HG02938 (cell line): Measurements from ENCODE around the gene TP53I11.

ENCODE experiments used
- ATAC-seq: cut with Tn5 transposase; IDR thresholded peaks from one replicate; pipeline ENCODE4 v1.9.1; 2021; ENCODE audit warnings: mild to moderate bottlenecking, moderate library complexity; ENCODE audit not compliant: unreplicated experiment

Gene TP53I11

DNA sequence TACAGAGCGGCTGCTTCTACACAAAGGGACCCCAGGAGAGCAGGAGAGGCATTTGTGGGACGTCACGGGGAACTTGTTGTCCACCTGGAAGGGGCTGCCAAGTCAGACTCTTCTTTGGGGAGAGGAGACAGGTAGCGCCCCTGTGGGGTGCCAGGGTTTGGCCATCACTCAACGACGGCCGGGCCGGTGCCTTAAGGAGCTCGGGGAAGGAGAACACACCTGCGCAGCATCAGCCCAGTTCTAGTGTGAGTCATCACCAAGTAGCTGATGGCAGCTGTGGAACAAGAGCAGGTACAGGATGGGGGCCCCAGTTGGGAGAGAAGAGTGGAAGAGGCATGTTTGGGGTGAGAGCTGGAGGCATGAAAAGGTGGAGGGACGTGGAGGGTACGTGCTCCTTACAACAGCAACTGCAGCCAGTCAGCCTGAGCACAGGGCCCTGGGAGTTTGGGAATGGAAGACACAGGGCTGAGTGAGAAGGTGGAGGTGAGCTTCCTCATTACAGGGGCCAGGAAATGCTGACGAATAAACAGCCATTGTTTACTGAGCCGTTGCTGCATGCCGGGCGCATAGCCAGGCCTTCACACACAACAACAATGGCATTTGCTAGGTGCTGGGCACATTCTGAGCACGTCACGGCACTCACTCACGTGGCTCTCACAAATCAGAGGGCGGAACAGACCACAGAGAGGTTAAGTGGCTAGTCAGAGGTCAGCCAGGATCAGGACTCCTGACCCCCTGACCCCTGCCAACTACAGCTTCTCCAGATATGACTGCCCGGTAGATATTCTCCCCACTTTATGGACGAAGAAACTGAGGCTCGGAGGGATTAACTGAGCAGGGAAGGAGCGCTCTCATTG lies 29.1 kb upstream of the TP53I11 start:
- no peak for ATAC-seq

DNA sequence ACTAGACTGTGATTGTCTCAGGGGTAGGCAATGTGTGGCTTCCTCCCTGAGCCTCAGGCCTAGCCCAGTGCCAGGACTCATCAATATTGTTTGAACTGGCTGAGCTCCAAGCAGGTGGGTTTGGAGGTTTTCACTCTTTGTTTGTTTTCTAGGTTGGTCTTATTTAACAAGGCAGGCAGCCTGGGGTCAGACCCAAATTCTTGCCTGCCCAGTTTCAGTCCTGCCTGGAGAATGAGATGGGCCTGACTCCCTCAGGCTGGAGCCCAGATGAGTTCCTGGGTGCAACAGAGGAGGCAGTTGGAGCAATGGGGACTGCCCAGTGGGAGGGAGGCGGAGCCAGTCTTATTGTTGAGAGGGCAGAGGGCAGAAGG lies 28.3 kb upstream of the TP53I11 start:
- no peak for ATAC-seq

DNA sequence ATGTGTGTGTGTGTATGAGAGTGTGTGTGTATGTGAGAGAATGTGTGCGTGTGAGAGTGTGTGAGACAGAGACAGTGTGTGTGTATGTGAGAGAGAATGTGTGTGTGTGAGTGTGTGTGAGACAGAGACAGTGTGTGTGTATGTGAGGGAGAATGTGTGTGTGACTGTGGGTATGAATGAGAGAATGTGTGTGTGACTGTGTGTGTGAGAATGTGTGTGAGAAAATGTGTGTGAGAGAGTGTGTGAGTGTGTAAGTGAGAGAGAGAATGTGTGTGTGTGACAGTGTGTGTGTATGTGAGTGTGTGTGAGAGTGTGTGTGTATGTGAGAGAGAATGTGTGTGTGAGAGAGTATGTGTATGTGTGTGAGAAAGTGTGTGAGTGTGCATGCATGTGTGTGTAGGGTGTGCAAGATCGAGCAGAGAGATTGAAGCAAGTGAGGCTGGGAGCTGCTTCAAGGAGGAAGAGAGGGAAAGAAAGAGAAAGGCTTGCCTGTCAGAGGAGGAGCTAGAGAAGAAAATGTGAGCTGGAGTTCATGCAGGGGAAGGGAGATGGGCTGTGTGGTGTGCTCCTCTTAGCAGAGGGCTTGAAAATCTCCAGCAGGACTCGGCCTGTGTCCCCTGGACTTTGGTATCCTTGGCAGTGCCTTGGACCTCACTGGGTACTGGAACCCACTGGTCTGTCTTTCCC lies 27.7 kb upstream of the TP53I11 start:
- no peak for ATAC-seq

DNA sequence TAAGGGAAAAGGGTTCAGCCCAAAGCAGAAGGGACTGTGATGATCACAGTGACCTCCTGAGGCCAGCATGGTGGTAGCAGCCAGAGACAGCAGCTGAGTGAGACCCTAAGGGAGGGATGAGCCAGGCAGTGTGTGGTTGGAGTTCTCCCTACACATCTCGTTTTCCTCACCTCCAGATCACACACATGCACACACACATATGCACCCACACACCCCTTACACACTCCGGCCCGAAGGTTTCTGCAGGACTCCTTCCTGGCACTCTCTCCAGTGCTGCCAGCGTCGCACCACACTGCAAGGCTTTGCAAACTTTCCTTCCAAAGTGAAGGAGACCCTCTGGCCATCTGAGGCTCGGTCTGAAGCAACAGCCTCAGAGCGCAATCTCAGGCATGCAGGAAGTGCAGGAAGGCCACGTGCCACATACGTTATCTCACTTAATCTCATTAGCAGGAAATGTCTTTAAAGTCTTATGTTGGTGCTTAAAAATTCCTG lies 26.9 kb upstream of the TP53I11 start:
- no peak for ATAC-seq

DNA sequence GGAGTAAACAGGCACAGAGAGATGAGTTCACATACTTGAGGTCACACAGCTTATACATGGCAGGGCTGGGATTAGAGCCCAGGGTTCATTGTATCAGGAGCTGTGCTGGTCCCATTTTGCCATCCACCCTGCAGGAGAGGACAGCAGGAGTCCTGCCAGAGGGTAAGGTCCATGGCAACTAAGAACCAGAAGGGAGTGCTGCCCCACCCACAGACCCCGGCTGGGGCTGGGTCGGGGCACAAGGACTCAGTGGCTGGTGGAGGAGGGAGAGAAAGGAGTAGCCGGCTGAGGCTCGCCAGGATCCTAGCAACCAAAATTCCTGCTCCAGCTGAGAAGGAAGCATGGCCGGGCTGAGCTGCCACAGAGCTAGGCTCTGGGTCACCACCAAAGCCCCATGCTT lies 25.9 kb upstream of the TP53I11 start:
- no peak for ATAC-seq

DNA sequence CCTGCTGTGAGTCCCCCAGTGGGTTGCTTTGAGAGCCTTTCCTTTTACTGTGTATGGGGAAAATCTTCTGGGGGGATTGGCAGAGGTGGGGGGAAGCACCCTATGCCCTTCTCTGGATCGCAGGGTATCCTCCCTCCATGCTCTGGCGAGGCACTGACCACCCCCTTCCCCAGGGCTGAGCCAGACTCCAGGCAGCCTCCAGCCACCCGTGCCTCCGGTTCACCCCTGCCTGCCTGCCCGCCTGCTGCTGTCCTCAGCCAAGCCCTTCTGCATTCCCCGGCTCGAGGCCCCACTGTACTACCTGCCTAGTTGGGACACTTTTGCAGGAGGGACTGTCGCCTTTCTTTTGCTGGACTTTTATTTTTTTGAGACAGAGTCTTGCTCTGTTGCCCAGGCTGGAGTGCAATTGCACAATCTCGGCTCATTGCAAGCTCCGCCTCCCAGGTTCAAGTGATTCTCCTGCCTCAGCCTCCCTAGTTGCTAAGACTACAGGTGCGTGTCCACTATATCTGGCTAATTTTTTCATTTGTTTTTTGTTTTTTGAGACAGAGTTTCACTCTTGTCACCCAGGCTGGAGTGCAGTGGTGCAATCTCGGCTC lies 23.8 kb upstream of the TP53I11 start:
- ATAC-seq: no peak

DNA sequence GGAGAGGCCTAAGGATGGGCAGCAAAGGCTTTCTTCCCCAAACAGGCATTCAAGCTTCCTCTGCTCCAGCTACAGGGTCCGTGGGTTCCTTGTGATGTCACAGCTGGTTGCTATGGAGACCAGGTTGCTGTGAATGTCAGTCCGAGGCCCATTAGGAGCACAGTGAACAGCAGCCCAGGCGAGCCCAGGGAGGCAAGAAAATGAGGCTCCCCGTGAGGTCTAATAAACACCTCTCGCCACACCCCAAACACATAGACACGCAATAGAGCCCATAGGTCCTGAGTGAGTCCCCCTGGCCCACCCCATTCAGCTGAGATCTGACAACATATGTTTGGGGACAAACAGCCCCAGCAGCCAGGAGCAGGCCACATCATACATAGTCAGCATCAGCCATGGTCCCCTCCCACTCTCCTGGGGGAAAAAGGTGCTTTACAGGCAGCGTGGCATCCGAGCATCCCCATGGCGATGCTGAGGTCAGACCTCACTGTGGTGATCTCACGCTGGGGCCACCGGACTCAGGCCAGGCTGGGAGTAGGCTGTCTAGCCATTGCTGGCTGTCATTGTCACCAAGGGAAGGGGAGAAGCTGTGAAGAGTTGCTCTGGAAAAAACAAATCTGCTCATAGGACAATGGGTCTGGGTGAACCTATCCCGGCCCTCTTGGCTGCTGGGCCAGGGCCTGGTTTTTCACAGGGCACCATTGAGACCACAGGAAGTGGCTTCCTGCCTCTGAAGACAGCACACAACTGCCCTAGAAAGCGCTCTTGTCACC lies 23.1 kb upstream of the TP53I11 start:
- no peak for ATAC-seq

DNA sequence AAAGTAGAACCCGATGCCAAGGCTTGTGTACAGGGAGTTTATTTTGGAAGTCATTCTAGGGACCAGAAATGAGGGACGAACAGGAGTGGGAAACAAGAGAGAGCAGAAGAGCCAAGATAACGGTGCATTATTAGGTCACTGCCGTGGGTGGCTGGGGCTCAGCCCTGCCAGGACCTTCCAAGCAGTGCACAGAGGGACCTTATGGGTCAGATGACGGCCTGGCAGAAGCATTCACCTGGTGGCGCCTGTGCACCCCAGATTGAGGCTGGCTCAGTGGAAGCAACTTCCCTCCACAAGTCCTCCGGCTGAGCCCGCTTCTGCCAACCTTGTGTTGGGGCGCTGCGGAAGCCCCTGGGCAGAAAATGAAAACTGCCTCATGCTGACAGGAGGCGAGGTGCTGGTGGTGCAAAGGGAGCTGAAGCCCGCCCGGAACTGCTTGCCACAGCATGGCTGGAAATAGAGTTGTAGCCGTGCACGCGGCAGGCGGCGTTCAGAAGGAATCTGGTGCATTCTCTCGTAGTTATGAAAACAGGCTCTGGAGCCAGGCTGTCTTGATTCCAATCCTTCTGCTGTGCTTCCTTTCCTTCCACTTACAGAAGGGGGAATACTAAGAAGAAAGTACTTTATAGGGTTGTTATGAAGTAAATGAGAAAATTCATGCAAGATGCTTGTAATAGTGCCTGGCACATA lies 22.2 kb upstream of the TP53I11 start:
- ATAC-seq: no peak

DNA sequence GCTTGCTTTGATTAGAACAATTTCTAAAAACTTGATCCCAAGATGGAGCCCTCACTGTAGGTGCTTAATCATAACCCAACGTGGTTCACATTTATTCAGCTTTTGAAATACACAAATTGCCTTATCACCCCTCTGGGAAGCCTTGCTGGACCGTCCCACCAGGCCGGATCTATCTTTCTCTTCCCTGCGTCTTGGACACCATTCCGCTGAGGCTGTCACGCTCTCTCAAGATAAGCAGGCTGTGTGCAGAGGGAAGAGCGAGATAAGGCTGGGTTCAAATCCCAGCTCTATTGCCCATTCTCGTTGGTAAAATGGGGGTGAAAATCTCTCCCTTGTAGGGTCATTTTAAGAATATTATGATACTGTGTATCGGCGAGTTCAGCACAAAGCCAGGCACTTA lies 20.5 kb upstream of the TP53I11 start:
- ATAC-seq: no peak

DNA sequence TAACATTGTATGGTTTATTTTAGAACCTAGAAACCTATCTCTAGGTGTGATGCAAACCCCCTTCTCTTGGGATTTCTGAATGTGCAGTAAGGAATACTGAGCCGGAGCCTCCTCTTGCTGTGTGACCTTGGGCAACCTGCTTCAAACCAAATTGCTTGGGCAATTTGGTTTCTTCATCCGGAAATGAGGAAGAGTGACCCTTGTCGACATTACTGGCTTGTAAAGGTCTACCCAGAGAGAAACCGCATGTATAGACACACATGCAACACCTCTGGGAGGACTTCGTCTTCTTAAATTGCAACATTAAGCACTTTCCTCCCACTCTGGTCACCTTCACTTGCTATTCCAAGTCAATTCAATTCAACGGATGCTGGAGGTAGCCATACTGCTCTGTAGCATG lies 19.6 kb upstream of the TP53I11 start:
- no peak for ATAC-seq

DNA sequence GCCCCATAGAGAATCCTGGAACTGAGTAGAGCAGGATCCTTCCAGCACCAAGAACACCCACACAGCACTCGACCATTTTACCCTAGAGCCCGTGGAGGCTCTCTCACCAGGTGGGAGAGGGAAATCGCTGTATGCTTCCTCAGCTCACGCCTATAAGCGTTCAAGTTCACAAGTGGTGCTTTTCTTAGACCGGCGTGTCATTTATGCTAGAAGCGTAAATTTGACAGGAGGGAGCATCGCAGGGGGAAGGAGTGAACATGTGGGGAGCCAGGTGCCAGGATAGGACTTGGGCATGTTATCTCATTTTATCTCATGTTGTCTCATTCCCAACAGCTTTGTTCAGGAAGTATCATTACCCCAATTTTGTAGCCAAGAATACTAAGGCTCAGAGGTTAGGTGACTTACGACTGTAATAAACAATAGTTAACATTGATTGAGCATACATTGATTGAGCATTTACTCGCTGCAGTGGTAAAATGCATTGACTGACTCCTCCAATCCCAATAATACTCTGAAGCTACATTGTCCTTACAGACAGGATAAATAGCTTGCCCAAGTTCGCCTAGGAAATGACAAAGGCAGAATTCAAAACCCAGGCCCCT lies 19.1 kb upstream of the TP53I11 start:
- no peak for ATAC-seq

DNA sequence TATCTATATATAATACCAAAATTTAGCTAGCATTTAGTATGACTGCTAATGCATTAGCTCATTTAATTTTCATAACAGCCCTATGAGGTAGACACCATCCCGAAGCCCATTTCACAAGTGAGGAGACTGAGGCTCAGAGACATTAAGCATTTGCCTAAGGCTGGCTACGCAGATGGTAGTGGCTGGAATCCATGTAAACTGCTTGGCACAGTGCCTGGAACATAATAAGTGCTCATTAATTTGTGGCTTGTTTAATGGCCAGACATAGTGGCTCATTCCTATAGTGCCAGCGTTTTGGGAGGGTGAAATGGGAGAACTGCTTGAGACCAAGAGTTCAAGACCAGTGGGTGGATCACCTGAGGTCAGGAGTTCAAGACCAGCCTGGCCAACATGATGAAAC lies 17.8 kb upstream of the TP53I11 start:
- ATAC-seq: no peak

DNA sequence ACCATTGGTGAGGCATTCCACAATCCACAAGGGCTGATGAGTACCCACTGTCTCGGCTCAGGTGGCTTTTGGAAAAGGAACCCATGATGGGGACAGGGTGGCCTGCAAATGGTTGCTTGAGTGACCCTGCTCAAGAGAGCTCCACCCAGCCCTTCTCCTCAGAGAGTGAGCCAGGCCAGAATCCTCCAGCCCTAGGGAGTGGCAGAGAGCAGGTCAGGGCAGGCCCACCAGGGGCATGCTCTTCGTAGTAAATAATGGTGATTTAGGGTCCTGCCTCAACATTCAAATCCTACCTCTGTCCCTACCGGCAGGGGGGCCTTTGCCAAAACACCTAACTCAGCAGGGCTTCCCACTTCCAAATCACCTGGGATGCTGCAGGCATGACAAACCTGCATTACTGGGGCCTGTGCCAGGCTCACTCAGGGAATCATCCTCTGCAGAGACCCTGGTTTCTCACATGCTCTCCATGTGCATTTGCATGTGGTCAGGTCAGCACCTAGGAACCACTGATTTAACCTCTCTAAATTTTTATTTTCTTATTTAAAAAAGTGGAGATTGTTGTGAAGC lies 17.3 kb upstream of the TP53I11 start:
- no peak for ATAC-seq

DNA sequence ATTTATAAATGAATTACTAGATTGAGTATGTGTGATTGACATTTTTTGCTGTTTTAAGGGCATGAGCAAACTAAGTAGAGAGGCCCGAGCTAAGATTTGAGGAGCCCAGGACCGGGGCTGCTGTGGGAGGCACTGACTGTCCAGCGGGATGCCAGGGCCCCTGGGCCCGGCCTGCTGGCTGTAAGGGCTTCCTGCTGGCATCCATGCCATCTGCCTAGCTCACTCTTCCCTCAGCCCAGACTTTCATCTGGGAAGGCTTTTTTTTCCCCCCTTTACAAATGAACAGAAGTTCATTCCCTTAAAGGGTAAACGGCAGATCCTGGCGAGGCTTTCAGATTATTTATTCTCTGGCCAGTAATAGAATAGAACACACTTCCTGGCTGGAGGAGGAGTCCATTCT lies 16.0 kb upstream of the TP53I11 start:
- no peak for ATAC-seq

DNA sequence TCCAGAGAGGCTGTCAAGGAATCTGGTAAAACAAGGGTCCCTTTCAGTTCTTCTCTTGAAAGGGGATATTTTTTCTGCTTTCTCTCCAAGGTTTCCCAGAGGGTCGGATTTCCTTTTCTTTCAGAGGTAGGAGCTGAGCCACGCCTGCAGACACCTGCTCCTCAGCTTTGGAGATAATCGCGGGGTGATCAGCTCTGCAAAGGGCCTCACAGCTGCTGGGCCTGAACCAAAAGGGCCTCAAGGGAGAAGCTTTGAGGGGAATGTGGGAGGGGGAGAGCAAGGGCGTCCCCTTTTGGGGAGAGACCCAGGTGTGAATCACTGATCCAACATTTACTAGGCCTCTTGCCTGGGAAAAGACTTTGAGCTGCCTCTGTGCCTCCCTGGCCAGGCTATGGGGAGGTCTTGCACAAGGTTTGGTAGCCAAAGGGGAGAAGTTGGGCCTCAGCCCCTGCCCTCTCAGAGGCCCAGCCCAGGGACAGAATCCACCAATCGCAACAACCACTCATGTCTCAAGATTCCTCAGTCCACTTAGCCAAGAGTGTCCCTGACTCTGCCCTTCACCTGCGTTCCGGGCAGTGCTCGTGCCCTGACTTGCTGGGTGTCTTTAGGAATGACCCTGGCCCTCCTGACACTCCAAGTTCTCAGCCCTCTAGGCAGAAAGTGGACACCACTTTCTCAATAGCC lies 14.0 kb upstream of the TP53I11 start:
- ATAC-seq: no peak

DNA sequence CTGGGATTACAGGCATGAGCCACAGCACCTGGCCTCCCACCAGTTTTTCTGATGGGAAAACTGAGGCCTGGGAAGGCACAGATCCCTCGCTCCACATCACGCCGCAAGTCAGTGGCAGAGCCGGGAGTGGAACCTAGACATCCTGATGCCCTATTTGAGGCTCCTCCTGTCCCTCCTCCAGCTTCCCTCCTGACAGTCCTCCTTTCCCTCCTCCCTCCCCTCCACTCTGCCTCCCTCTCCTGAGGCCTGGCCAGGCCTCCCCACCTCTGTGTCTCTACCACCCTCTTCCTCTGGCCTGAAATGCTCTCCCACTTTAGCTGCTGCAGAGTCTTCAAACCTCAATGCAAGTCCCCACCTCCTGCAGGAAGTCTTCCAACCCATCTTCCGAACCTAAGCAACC lies 13.3 kb upstream of the TP53I11 start:
- no peak for ATAC-seq

DNA sequence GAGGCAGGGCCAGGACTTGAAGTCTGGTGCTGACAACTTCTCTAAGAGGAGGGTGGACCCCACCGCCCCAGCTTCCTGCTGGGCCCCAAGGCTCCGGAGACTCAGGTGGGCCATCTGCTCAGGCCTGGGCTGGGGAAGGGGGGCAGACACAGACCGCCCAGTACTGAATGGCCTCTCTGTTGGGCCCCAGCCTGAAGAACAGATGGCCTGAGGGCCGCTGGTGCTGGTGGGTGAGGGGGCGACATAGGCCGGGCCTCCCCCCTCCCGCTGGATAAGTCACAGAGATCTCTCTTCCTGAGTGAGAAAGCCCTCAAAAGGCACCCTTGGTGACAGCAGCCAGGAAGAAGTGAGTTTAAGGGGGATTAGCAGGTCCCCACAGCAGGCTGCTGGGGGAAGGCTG lies 12.5 kb upstream of the TP53I11 start:
- ATAC-seq: no peak

DNA sequence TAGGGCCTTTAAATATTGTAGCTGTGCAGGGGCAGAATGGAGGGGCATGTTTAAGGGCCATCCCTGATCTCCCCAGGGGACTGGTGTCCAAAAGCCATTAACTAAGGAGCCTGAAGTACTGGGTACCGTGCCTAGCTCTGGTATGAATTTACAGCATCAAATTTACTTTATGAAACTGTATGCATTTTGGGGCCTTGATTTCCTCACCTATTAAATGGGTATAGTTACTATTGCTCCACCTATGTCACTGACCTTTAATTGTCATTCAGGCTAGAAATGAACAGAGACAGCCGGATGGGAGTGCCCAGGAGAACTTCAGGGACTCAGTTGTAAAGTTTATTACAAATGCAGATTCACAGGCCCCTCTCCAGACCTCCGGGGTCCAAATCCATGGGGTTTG lies 11.8 kb upstream of the TP53I11 start:
- no peak for ATAC-seq

DNA sequence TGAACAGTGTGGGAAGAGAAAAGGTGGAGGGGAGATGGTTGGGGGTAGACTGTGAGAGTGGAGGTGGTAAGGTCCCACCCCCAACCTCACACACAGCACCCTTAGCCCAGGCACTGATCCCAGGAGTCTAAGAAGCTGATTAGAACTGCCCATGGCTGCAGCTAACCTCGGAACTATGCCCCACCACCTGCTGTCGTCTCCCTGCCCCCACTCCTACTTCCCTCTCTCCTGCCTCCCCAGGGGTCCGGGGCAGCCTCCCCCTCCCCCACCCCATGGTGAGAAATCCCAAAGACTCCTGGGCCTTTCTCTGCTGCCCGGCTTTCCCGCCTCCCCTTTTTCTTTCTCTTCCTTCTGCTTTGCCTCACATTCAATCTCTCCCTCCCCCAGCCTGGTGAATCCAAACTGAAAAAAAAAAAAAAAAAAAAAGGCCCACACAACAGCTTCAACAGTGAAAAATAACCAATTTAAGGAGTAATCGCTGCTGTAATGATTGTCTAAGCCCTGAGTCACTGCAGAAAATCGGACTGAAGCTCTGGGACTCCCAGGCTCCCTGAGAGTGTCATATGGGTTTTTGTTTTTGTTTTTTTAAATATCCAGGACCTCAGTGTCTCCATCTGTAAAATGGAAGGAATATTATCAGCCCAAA lies 9.6 kb upstream of the TP53I11 start:
- no peak for ATAC-seq
